Mesenchymal stem cell (in vitro differentiated cells and primary cell): Measurements from ENCODE around the gene THSD7A.

ENCODE experiments used
- DNase-seq: peaks from one replicate; pipeline ENCODE4 v3.0.0-alpha.2; 2013
- H2AFZ ChIP-seq: one replicate; pipeline ENCODE4 v1.6.1; 2013; ENCODE audit warnings: low read depth, mild to moderate bottlenecking, control low read depth, inconsistent platforms, low read length, moderate library complexity
- H2AK5ac ChIP-seq: 2 replicates; pipeline ENCODE4 v1.6.1; 2013; ENCODE audit warnings: low read length, moderate library complexity, mild to moderate bottlenecking, inconsistent platforms; ENCODE audit not compliant: severe bottlenecking
- H2BK120ac ChIP-seq: one replicate; pipeline ENCODE4 v1.6.1; 2013; ENCODE audit warnings: low read depth, mild to moderate bottlenecking, inconsistent platforms, low read length, moderate library complexity
- H2BK12ac ChIP-seq, 2 experiments: one replicate each; pipeline ENCODE4 v1.6.1; 2013; ENCODE audit warnings: inconsistent platforms in 2 of 2, low read length in 2 of 2, mild to moderate bottlenecking in 2 of 2, moderate library complexity in 2 of 2, control low read depth in 1 of 2
- H2BK15ac ChIP-seq: one replicate; pipeline ENCODE4 v1.6.1; 2013; ENCODE audit warnings: mild to moderate bottlenecking, low read depth, inconsistent platforms; ENCODE audit not compliant: poor library complexity, severe bottlenecking
- H2BK5ac ChIP-seq: 2 replicates; pipeline ENCODE4 v1.6.1; 2013; ENCODE audit warnings: low read depth, mild to moderate bottlenecking, low read length, control low read depth, inconsistent platforms; ENCODE audit not compliant: poor library complexity, severe bottlenecking
- H3K14ac ChIP-seq, 2 experiments: one replicate each; pipeline ENCODE4 v1.6.1; 2013; ENCODE audit warnings: inconsistent platforms in 2 of 2, low read length in 2 of 2, control low read depth in 1 of 2, mild to moderate bottlenecking in 1 of 2, moderate library complexity in 1 of 2
- H3K18ac ChIP-seq, 2 experiments: one replicate each; pipeline ENCODE4 v1.6.1; 2013; ENCODE audit warnings: inconsistent platforms in 2 of 2, low read length in 2 of 2, control low read depth in 1 of 2, low read depth in 1 of 2, mild to moderate bottlenecking in 1 of 2
- H3K23ac ChIP-seq, 2 experiments: one replicate each; pipeline ENCODE4 v1.6.1; 2013; ENCODE audit warnings: inconsistent platforms in 2 of 2, low read length in 2 of 2, mild to moderate bottlenecking in 2 of 2, moderate library complexity in 2 of 2, control low read depth in 1 of 2
- H3K27ac ChIP-seq: 2 replicates; pipeline ENCODE4 v1.5.1; 2013; ENCODE audit warnings: mild to moderate bottlenecking, moderate library complexity, low read length, control low read depth, inconsistent platforms; ENCODE audit not compliant: poor library complexity, severe bottlenecking
- H3K27me3 ChIP-seq, 2 experiments: 2 replicates each; pipeline versions ENCODE4 v1.6.1 to v1.7.0; 2013; ENCODE audit warnings: low read length in 2 of 2, mild to moderate bottlenecking in 2 of 2, moderate library complexity in 2 of 2, control low read depth in 1 of 2, inconsistent platforms in 1 of 2; ENCODE audit not compliant: control insufficient read depth in 1 of 2, insufficient read depth in 1 of 2
- H3K36me3 ChIP-seq, 2 experiments: 2 replicates each; pipeline versions ENCODE4 v1.6.1 to v1.7.0; 2013; ENCODE audit warnings: low read length in 2 of 2, control low read depth in 1 of 2, inconsistent platforms in 1 of 2, low read depth in 1 of 2, mild to moderate bottlenecking in 1 of 2; ENCODE audit not compliant: insufficient read depth in 2 of 2, control insufficient read depth in 1 of 2
- H3K4ac ChIP-seq, 2 experiments: one replicate each; pipeline ENCODE4 v1.6.1; 2013; ENCODE audit warnings: inconsistent platforms in 2 of 2, low read length in 2 of 2, mild to moderate bottlenecking in 2 of 2, moderate library complexity in 2 of 2, control low read depth in 1 of 2, low read depth in 1 of 2
- H3K4me1 ChIP-seq: 2 replicates; pipeline ENCODE4 v1.6.1; 2013; ENCODE audit warnings: low read depth, low read length, control low read depth; ENCODE audit not compliant: control insufficient read depth, insufficient read depth
- H3K4me2 ChIP-seq: 2 replicates; pipeline ENCODE4 v1.6.1; 2013; ENCODE audit warnings: low read length, mild to moderate bottlenecking, inconsistent platforms; ENCODE audit not compliant: poor library complexity, severe bottlenecking
- H3K4me3 ChIP-seq, 2 experiments: 2 replicates each; pipeline versions ENCODE4 v1.5.1 to v1.7.0; 2013; ENCODE audit warnings: low read length in 2 of 2, mild to moderate bottlenecking in 2 of 2, control low read depth in 1 of 2, low read depth in 1 of 2; ENCODE audit not compliant: insufficient read depth in 1 of 2
- H3K79me1 ChIP-seq: replicated peaks from 2 replicates; pipeline ENCODE4 v1.6.1; 2013; ENCODE audit warnings: mild to moderate bottlenecking, control low read depth, low read length, inconsistent platforms; ENCODE audit not compliant: poor library complexity, severe bottlenecking
- H3K9ac ChIP-seq: 2 replicates; pipeline ENCODE4 v1.7.0; 2013; ENCODE audit warnings: mild to moderate bottlenecking, low read length, moderate library complexity
- H3K9me3 ChIP-seq: 2 replicates; pipeline ENCODE4 v1.7.0; 2013; ENCODE audit warnings: mild to moderate bottlenecking, low read length; ENCODE audit not compliant: control insufficient read depth
- H4K8ac ChIP-seq: one replicate; pipeline ENCODE4 v1.6.1; 2013; ENCODE audit warnings: inconsistent platforms, mild to moderate bottlenecking, low read length, moderate library complexity
- H4K91ac ChIP-seq: one replicate; pipeline ENCODE4 v1.6.1; 2013; ENCODE audit warnings: mild to moderate bottlenecking, low read length, inconsistent platforms
- WGBS: methylation state at CpG from one replicate; pipeline ENCODE4 v1.1.7; 2013; ENCODE audit warnings: mixed read lengths; 5-methylcytosine and 5-hydroxymethylcytosine counted together

The THSD7A gene

DNA sequence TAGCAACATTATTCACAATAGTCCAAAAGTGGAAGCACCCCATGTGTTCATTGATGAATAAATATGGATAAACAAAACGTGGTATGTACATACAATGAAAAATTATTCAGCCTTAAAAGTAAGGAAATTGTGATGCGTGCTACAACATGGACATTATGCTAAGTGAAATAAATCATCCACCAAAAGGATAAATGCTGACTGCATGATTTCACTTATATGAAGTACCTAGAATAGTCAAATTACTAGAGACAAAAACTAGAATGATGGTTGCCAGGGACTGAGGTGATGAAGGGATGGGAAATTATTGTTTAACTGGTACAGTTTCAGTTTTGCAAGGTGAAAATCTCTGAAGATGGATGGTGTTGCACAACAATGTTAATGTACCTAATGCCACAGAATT lies 56.6 kb downstream of the THSD7A start:
- Histone ChIP-seq H3K14ac (no peak overlapping the region), H3K27ac (no peak overlapping the region), H4K91ac (no peak overlapping the region), H3K36me3 (no peaks in the 10 kb centered on the region), H3K9ac (no peak overlapping the region), H3K4me1 (no peaks in the 10 kb centered on the region), H3K4me3 (no peak overlapping the region), H2AFZ (no peak overlapping the region), H2AK5ac (no peak overlapping the region), H3K4me2 (no peak overlapping the region), H2BK120ac (no peak overlapping the region), H3K4ac (no peak overlapping the region), H2BK12ac (no peak overlapping the region), H3K9me3 (peaks cover 3% of the 10 kb centered on the region), H2BK5ac (no peak overlapping the region), H3K18ac (no peak overlapping the region), H3K23ac (no peak overlapping the region), H3K79me1 (no peaks in the 10 kb centered on the region), H4K8ac (no peak overlapping the region), H3K27me3 (no peaks in the 10 kb centered on the region), H2BK15ac (no peak overlapping the region)
- DNase-seq = no peak
- WGBS = 100% methylated on average over 1 of the region's 2 CpGs

DNA sequence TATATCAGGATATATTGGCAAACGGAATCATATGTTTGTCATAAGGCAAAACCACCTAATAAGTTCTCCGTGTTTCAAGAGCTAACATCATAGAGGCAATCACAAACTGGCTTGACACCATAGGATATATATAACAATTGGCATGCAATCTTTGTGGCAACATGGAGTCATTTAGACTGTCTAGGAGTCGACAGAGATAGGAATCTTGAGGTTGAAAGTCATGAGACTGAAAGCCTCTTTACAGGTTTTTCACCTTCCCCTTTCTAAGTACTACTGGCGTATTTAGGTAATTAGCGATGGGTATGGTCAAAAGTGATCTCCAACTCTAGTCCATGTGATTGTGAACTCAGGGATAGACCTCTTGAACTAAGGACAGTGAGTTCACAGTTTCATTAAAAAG lies 63.7 kb downstream of the THSD7A start:
- Histone ChIP-seq H3K14ac (no peak overlapping the region), H2BK5ac (no peak overlapping the region), H4K8ac (no peak overlapping the region), H3K23ac (no peak overlapping the region), H2BK120ac (no peak overlapping the region), H3K36me3 (no peaks in the 10 kb centered on the region), H3K27me3 (no peaks in the 10 kb centered on the region), H3K4me3 (no peak overlapping the region), H3K4me1 (no peaks in the 10 kb centered on the region), H3K9me3 (no peaks in the 10 kb centered on the region), H3K9ac (no peak overlapping the region), H2AFZ (no peak overlapping the region), H2AK5ac (no peak overlapping the region), H3K4ac (no peak overlapping the region), H3K27ac (no peak overlapping the region), H2BK12ac (no peak overlapping the region), H3K18ac (no peak overlapping the region), H3K4me2 (no peak overlapping the region), H2BK15ac (no peak overlapping the region), H4K91ac (no peak overlapping the region), H3K79me1 (no peaks in the 10 kb centered on the region)
- DNase-seq = no peak
- WGBS = 92% methylated on average over 4 of the region's 5 CpGs

DNA sequence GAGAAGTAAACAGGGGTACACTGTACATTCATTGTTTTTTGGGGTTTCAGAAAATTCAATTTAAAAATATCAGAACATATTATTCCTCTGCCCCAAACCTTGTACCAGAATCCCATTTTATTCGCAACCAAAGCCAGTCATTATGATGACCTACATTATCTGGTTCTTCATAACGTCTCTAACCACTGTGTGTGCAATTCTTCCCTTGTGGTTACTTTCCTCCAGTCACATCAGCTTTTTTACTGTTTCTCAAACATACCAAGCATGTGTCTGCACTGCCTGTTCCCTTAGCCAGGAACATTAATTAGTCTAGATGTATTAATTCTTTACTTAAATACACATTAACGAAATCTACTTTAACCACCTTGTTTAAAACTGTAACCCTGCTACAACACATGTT lies 64.8 kb downstream of the THSD7A start:
- Histone ChIP-seq H2BK5ac (no peak overlapping the region), H3K79me1 (no peaks in the 10 kb centered on the region), H3K4me3 (no peak overlapping the region), H3K23ac (no peak overlapping the region), H3K18ac (no peak overlapping the region), H3K4me1 (no peaks in the 10 kb centered on the region), H2BK15ac (no peak overlapping the region), H2AFZ (no peak overlapping the region), H3K14ac (no peak overlapping the region), H2AK5ac (no peak overlapping the region), H2BK120ac (no peak overlapping the region), H3K27ac (no peak overlapping the region), H4K8ac (no peak overlapping the region), H4K91ac (no peak overlapping the region), H3K36me3 (no peaks in the 10 kb centered on the region), H3K27me3 (no peaks in the 10 kb centered on the region), H3K9me3 (no peaks in the 10 kb centered on the region), H3K4me2 (no peak overlapping the region), H3K9ac (no peak overlapping the region), H2BK12ac (no peak overlapping the region), H3K4ac (no peak overlapping the region)
- no peak for DNase-seq
- WGBS = 94% methylated on average over 3 of the region's 3 CpGs

DNA sequence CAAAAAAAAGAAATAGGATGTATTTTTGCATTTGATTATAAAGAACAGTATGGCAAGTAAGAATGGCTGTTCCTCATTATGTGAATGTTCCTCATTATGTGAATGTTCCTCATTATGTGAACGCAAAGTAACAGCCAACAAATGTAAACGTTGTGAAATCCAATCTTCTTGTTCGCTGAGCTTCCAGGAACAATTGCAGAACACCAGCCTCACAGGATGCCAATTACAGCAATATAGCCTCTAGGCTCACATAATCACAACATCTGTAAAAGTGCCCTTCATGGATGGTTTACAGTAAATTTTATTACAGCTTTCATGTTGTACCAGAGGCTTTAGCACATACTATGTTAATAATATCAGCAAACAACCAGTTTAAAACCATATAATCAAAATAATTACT lies 71.6 kb downstream of the THSD7A start:
- WGBS = 22% methylated on average over 3 of the region's 3 CpGs
- H3K18ac ChIP-seq = no peak overlapping the region
- no peaks in the 10 kb centered on the region for H3K9me3 ChIP-seq

More for the DNA sequence above, 71.6 kb downstream of the THSD7A start:
- H3K27ac ChIP-seq = no peak overlapping the region
- no peak overlapping the region for H4K8ac ChIP-seq
- H2AK5ac ChIP-seq = no peak overlapping the region
- no peak overlapping the region for H3K4me3 ChIP-seq
- H2BK120ac ChIP-seq = no peak overlapping the region
- H3K79me1 ChIP-seq = no peaks in the 10 kb centered on the region
- H4K91ac ChIP-seq = no peak overlapping the region
- H2BK5ac ChIP-seq = no peak overlapping the region
- no peak overlapping the region for H3K23ac ChIP-seq
- H2BK12ac ChIP-seq = no peak overlapping the region
- no peak overlapping the region for H2BK15ac ChIP-seq
- no peaks in the 10 kb centered on the region for H3K4me1 ChIP-seq
- no peak overlapping the region for H3K4me2 ChIP-seq
- H3K36me3 ChIP-seq = no peaks in the 10 kb centered on the region
- H2AFZ ChIP-seq = no peak overlapping the region
- no peaks in the 10 kb centered on the region for H3K27me3 ChIP-seq
- no peak overlapping the region for H3K4ac ChIP-seq
- DNase-seq = no peak
- H3K14ac ChIP-seq = no peak overlapping the region
- no peak overlapping the region for H3K9ac ChIP-seq
